ENCODE results near the gene NODAL. TPM values are rescaled to one million over a fixed set of nuclear protein-coding genes. Genes with fewer than 3 reads are reported as not detected.

Gene NODAL
- total and polyA plus RNA-seq, 4 donors = 0.13 TPM; not detected in 3

DNA sequence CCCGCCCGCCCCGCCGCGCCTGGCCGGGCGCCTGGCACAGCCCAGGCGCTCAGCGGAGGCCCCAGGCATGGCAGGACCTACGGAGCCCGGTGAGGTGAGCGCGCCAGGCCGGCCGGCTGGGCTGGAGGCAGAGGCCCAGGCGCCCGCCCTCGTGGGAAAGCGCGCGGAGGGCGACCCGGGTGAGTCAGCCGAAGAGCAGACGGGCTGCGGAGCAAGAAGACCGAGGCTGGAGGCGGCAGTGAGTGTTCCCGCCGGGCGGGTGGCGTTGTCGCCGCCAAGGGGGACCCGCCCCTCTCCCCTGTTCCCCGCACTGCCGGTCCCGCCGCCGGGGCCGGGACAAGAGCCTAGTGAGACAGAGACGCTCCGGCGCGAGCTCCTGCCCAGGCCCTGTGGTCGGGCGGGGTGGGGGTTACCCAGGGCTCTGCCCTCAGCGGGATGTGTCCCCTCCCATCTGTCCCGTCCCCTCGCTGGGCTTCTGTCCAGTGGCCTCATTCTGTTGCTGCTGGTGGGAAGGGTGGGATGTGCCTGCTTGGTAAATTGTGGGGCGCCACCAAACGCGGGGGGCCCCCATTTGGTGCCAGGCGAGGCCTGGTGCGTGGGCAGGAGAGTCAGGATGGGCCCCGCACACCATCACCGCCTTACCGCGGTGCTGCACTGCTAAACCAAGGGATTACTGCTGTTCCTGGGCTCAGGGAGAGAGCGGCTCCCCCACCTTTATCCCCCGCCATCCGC lies 17.0 kb upstream of the NODAL start:
- H3K27me3 ChIP-seq (ENCODE audit: control insufficient read depth in 1 of 2, insufficient read depth in 2 of 2, low read length in 1 of 2) = no peaks in the 10 kb centered on the region
- H3K36me3 ChIP-seq (ENCODE audit: control insufficient read depth in 1 of 2, insufficient read depth in 2 of 2, low read length in 1 of 2) = no peaks in the 10 kb centered on the region
- WGBS, 2 donors = 7 to 9% methylated on average over 54 to 62 of the region's 62 CpGs
- H3K27ac ChIP-seq (ENCODE audit: low read depth in 1 of 2, low read length in 2 of 2) = peak overlapping the region in 1 of 2 donors; percentile 60
- H3K9me3 ChIP-seq (ENCODE audit: control insufficient read depth, low read length) = no peaks in the 10 kb centered on the region
- intact Hi-C loops (cut with DNase I) = no loop called here
- no peaks in the 10 kb centered on the region for H3K4me1 ChIP-seq (ENCODE audit: control insufficient read depth in 1 of 2, insufficient read depth in 2 of 2, low read length in 2 of 2)
- DNase-seq = peak; percentile 89 to 96
- peak overlapping the region in 1 of 2 donors; percentile 22 for H3K4me3 ChIP-seq (ENCODE audit: low read length in 2 of 2)
- ATAC-seq (ENCODE audit: low FRiP score) = peak; percentile 89

DNA sequence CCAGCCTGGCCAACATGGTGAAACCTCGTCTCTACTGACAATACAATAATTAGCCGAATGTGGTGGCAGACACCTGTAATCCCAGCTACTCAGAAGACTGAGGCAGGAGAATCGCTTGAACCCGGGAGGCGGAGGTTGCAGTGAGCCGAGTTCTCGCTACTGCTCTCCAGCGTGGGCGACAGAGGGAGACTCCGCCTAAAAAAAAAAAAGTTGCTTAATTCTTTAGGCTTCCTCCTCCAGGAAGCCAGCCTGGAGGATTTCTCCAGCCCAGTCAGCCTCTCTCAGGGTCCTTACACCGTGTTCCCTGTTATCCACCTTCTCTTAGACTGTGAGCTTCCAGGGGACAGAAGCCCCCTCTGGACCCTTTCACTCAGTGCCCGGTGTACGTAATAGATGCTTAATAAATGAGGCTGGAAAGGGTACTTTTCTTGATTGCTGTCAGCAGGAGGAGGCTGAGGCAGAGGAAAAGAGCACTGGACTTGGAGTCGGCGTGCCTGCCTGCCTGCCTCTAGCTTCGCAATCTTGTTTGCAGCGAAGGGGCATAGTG lies 16.4 kb upstream of the NODAL start:
- H3K36me3 ChIP-seq (ENCODE audit: control insufficient read depth in 1 of 2, insufficient read depth in 2 of 2, low read length in 1 of 2) = no peaks in the 10 kb centered on the region
- intact Hi-C loops (cut with DNase I) = no loop called here
- no peak overlapping the region for H3K27ac ChIP-seq (ENCODE audit: low read depth in 1 of 2, low read length in 2 of 2)
- 54 to 56% methylated on average over 16 to 17 of the region's 17 CpGs for WGBS, 2 donors
- DNase-seq (no peak), ATAC-seq (ENCODE audit: low FRiP score) (no peak)
- H3K27me3 ChIP-seq (ENCODE audit: control insufficient read depth in 1 of 2, insufficient read depth in 2 of 2, low read length in 1 of 2) = no peaks in the 10 kb centered on the region
- H3K9me3 ChIP-seq (ENCODE audit: control insufficient read depth, low read length) = no peaks in the 10 kb centered on the region
- no peak overlapping the region for H3K4me3 ChIP-seq (ENCODE audit: low read length in 2 of 2)
- H3K4me1 ChIP-seq (ENCODE audit: control insufficient read depth in 1 of 2, insufficient read depth in 2 of 2, low read length in 2 of 2) = no peaks in the 10 kb centered on the region

DNA sequence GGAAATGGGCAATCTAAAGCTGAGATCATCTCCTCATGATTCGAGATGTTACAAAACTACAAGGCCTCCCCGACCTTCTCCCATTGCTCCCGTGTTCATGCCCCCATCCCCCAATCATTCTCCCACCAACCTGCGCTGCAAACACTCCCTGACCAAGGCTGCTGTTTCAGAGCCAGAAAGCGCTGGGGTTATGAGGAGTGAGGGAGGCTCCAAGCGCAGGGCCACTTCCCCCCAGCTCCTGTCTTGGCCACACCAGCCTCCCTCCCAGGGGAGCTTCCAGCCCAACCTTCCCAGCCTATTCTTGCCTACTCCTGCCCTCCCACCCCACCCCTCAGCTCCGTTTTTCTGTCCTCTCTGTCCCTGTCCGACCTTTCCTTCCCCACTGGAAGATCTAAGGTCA lies 14.7 kb upstream of the NODAL start:
- ATAC-seq (ENCODE audit: low FRiP score) (no peak), DNase-seq (no peak)
- intact Hi-C loops (cut with DNase I) = no loop called here
- no peaks in the 10 kb centered on the region for H3K27me3 ChIP-seq (ENCODE audit: control insufficient read depth in 1 of 2, insufficient read depth in 2 of 2, low read length in 1 of 2)
- 65 to 69% methylated on average over 8 of the region's 8 CpGs for WGBS, 2 donors
- no peaks in the 10 kb centered on the region for H3K9me3 ChIP-seq (ENCODE audit: control insufficient read depth, low read length)
- no peaks in the 10 kb centered on the region for H3K4me1 ChIP-seq (ENCODE audit: control insufficient read depth in 1 of 2, insufficient read depth in 2 of 2, low read length in 2 of 2)
- no peak overlapping the region for H3K27ac ChIP-seq (ENCODE audit: low read depth in 1 of 2, low read length in 2 of 2)
- no peak overlapping the region for H3K4me3 ChIP-seq (ENCODE audit: low read length in 2 of 2)
- no peaks in the 10 kb centered on the region for H3K36me3 ChIP-seq (ENCODE audit: control insufficient read depth in 1 of 2, insufficient read depth in 2 of 2, low read length in 1 of 2)

DNA sequence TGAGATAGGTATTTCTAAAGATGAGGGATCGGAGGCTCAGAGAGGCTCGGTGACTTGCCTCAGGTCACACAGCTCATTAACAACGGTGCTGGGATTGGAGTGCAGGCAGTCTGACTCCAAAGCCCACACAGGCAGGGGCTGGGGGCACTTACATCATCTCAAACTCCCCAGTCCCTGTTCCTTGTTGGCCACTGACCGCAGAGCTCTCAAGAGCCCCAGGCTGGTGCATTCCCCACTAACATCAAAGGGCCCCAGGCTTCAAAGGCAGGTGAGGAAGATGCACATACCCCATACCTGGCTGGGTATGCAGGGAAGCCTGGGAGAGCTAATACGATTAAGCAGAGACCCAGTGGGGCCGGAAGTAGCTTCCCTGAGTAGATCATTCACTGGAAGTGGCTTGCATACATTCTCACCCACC lies 13.7 kb upstream of the NODAL start:
- Histone ChIP-seq H3K27ac (ENCODE audit: low read depth in 1 of 2, low read length in 2 of 2) (no peak overlapping the region), H3K36me3 (ENCODE audit: control insufficient read depth in 1 of 2, insufficient read depth in 2 of 2, low read length in 1 of 2) (no peaks in the 10 kb centered on the region), H3K4me3 (ENCODE audit: low read length in 2 of 2) (no peak overlapping the region), H3K9me3 (ENCODE audit: control insufficient read depth, low read length) (no peaks in the 10 kb centered on the region), H3K27me3 (ENCODE audit: control insufficient read depth in 1 of 2, insufficient read depth in 2 of 2, low read length in 1 of 2) (no peaks in the 10 kb centered on the region), H3K4me1 (ENCODE audit: control insufficient read depth in 1 of 2, insufficient read depth in 2 of 2, low read length in 2 of 2) (no peaks in the 10 kb centered on the region)
- ATAC-seq (ENCODE audit: low FRiP score) = no peak
- WGBS, 2 donors = 79 to 81% methylated on average over 6 of the region's 6 CpGs
- no peak for DNase-seq
- intact Hi-C loops (cut with DNase I) = no loop called here

DNA sequence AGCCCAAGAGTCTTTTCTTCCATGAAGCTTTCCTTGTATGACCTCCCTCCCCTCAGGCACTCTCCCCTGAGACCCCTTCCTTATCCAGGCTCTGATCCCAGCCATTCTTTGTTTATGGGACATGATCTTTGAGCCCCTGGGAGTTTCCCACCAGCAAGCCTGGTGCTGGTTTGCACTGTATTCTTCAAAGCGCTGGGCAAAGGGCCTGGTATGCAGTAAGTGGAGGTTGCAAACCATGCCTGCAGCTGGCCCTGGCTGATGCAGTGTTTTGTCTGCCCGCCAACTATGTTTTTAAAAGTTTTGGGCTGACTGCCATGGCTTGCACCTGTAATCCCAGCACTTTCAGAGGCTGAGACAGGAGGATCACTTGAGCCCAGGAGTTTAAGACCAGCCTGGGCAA lies 6.8 kb upstream of the NODAL start:
- no peak for ATAC-seq (ENCODE audit: low FRiP score)
- intact Hi-C loops (cut with DNase I) = no loop called here
- Histone ChIP-seq H3K27ac (ENCODE audit: low read depth in 1 of 2, low read length in 2 of 2) (no peak overlapping the region), H3K4me3 (ENCODE audit: low read length in 2 of 2) (no peak overlapping the region), H3K27me3 (ENCODE audit: control insufficient read depth in 1 of 2, insufficient read depth in 2 of 2, low read length in 1 of 2) (no peaks in the 10 kb centered on the region), H3K36me3 (ENCODE audit: control insufficient read depth in 1 of 2, insufficient read depth in 2 of 2, low read length in 1 of 2) (no peaks in the 10 kb centered on the region), H3K4me1 (ENCODE audit: control insufficient read depth in 1 of 2, insufficient read depth in 2 of 2, low read length in 2 of 2) (no peaks in the 10 kb centered on the region), H3K9me3 (ENCODE audit: control insufficient read depth, low read length) (no peaks in the 10 kb centered on the region)
- DNase-seq = no peak
- 40 to 50% methylated on average over 2 of the region's 2 CpGs for WGBS, 2 donors

DNA sequence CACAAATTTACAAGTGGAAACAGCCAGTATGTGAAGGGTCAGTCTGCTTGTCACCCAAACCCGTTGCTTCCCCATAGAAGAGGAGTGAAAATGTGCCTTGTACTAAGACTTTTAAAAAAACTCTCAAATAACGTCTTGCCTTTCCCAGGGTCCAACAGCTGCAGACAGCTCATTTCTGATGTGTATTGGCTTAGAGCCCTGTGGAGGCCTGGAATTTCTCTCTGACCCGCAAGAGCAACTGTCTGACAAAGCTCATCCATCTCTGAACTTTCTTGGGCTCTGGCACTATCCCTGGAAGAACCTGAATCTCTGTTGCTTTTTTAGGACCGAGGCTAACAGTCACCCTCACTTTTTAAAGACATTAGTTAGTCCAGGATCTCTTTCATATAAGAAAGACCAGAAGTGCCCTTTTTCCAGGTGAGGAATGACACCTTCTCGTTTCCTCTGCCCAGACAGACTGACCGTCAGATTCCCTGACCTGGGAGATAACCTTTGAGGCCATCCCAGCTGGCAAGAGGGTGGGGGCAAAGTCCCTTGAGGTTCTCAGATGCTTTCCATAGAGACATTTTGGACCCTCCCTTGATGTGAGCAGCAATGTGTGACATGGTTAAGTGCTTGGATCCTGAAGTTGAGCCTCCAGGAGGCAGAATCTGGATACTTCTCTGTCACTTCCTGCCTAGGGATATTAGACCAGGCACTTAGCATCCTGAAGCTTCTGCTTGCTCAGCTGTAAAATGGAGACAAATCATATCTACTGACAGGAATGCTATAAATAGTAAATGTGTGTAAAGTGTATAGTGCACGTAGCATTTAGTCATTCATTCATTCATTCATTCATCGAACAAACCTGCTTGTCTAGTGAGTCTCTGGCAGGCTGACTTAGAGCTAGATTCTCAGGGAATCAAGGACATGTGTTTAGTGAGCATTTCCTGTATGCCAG lies 4.5 kb upstream of the NODAL start:
- Histone ChIP-seq H3K4me3 (ENCODE audit: low read length in 2 of 2) (no peak overlapping the region), H3K27me3 (ENCODE audit: control insufficient read depth in 1 of 2, insufficient read depth in 2 of 2, low read length in 1 of 2) (peaks cover 0 to 2% of the 10 kb centered on the region in 2 donors), H3K4me1 (ENCODE audit: control insufficient read depth in 1 of 2, insufficient read depth in 2 of 2, low read length in 2 of 2) (no peaks in the 10 kb centered on the region), H3K27ac (ENCODE audit: low read depth in 1 of 2, low read length in 2 of 2) (no peak overlapping the region), H3K9me3 (ENCODE audit: control insufficient read depth, low read length) (no peaks in the 10 kb centered on the region), H3K36me3 (ENCODE audit: control insufficient read depth in 1 of 2, insufficient read depth in 2 of 2, low read length in 1 of 2) (no peaks in the 10 kb centered on the region)
- ATAC-seq (ENCODE audit: low FRiP score) = no peak
- intact Hi-C loops (cut with DNase I) = no loop called here
- no peak for DNase-seq
- WGBS, 2 donors = 55 to 60% methylated on average over 8 of the region's 8 CpGs

DNA sequence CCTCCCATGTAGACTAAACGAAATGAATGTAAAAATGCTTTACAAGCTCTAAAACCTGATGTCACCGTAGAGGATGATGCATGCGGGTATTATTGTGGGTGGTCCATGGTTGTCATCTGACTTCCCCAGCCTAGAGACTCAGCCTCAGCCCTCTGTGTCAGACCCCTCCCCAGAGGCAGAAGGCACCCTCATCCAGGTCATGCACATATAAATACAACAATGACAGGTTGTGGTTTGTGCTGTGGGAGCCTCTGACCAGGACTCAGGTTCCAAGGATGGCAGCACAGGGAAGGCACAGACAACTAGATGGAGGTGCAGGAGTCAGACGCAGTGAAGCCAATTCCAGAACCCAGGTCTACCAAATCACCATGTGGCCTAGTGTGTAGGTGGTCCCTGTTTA lies 3.3 kb upstream of the NODAL start:
- H3K4me1 ChIP-seq (ENCODE audit: control insufficient read depth in 1 of 2, insufficient read depth in 2 of 2, low read length in 2 of 2) = no peaks in the 10 kb centered on the region
- intact Hi-C loops (cut with DNase I) = no loop called here
- 94 to 99% methylated on average over 4 of the region's 4 CpGs for WGBS, 2 donors

DNA sequence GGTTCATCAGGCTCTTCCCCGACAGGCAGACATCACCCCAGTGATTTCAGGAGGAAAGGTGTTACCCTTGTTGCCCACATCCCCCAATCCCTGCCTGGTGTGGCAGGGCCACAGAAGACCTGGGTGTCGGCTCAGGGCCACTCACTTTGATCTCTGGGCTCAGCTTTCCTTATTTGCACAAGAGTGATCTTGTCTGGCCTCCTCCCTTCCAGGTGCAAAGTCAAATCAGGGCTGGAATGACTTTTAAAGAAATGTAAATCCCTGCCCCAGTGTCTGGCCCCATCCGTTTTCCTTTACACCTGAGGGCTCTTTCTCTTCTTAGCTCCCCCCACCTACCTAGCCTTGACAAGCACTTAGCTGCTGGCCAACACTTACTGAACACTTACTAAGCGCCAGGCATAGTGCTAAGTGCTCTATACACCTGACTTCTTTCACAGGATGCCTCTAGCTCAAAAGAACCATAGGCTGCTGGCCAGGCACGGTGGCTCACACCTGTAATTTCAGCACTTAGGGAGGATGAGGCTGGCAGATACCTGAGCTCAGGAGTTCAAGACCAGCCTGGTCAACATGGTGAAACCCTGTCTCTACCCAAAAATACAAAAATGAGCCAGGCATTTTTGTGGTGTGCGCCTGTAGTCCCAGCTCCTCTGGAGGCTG lies 979 bp upstream of the NODAL start:
- no peaks in the 10 kb centered on the region for H3K4me1 ChIP-seq (ENCODE audit: control insufficient read depth in 1 of 2, insufficient read depth in 2 of 2, low read length in 2 of 2)
- no peak overlapping the region for H3K27ac ChIP-seq (ENCODE audit: low read depth in 1 of 2, low read length in 2 of 2)
- ATAC-seq (ENCODE audit: low FRiP score) = no peak
- peaks cover 0 to 2% of the 10 kb centered on the region in 2 donors for H3K27me3 ChIP-seq (ENCODE audit: control insufficient read depth in 1 of 2, insufficient read depth in 2 of 2, low read length in 1 of 2)
- H3K4me3 ChIP-seq (ENCODE audit: low read length in 2 of 2) = no peak overlapping the region
- H3K9me3 ChIP-seq (ENCODE audit: control insufficient read depth, low read length) = no peaks in the 10 kb centered on the region
- H3K36me3 ChIP-seq (ENCODE audit: control insufficient read depth in 1 of 2, insufficient read depth in 2 of 2, low read length in 1 of 2) = no peaks in the 10 kb centered on the region
- DNase-seq = no peak
- intact Hi-C loops (cut with DNase I) = no loop called here
- WGBS, 2 donors = 90 to 93% methylated on average over 6 of the region's 6 CpGs

More for the DNA sequence above, 3.3 kb upstream of the NODAL start:
- Histone ChIP-seq H3K4me3 (ENCODE audit: low read length in 2 of 2) (no peak overlapping the region), H3K27ac (ENCODE audit: low read depth in 1 of 2, low read length in 2 of 2) (no peak overlapping the region), H3K36me3 (ENCODE audit: control insufficient read depth in 1 of 2, insufficient read depth in 2 of 2, low read length in 1 of 2) (no peaks in the 10 kb centered on the region), H3K27me3 (ENCODE audit: control insufficient read depth in 1 of 2, insufficient read depth in 2 of 2, low read length in 1 of 2) (peaks cover 0 to 2% of the 10 kb centered on the region in 2 donors), H3K9me3 (ENCODE audit: control insufficient read depth, low read length) (no peaks in the 10 kb centered on the region)
- ATAC-seq (ENCODE audit: low FRiP score) = no peak
- DNase-seq = no peak
